ENCODE data around the gene DOCK11. TPM values are rescaled to one million over a fixed set of nuclear protein-coding genes. Genes with fewer than 3 reads are reported as not detected.

Gene DOCK11
- total and polyA plus RNA-seq, 9 of the 15 experiments (the other 6 are each of a cell fraction or from before 2014, with no cell fraction given) = 41.8 to 77.8 (median 50.9) TPM

- Histone ChIP-seq H3K4me2 (ENCODE audit: insufficient read depth, low read length) (no peak overlapping the region), H3K36me3 (ENCODE audit: control insufficient read depth, insufficient read depth, low read length) (peaks cover 63% of the 10 kb centered on the region; the same call in 2 of the 3 replicates), H3K4me1 (replicated peaks in 1 of 2; ENCODE audit: control insufficient read depth in 2 of 2, insufficient read depth in 2 of 2, low read length in 2 of 2) (no peaks in the 10 kb centered on the region), H3K27ac (ENCODE audit: extremely low read depth, low read depth, low read length) (no peak overlapping the region), H3K9ac (ENCODE audit: insufficient read depth in 1 of 2, low read depth in 2 of 2, low read length in 2 of 2) (no peak overlapping the region), H3K9me3 (replicated peaks; ENCODE audit: control insufficient read depth, insufficient read depth, low read depth, low read length) (no peaks in the 10 kb centered on the region), H3K79me2 (ENCODE audit: control insufficient read depth, insufficient read depth, low read length) (no peaks in the 10 kb centered on the region), H2AFZ (ENCODE audit: low read depth, low read length) (no peak overlapping the region), H3K9me1 (ENCODE audit: control insufficient read depth, insufficient read depth, low read length) (no peaks in the 10 kb centered on the region), H3K4me3 (no peak overlapping the region), H3K27me3 (ENCODE audit: control insufficient read depth in 2 of 2, insufficient read depth in 2 of 2, low read length in 2 of 2) (no peaks in the 10 kb centered on the region), H4K20me1 (replicated peaks; ENCODE audit: control insufficient read depth, insufficient read depth, low read length) (no peaks in the 10 kb centered on the region)
- POLR2A ChIA-PET = no interaction called here
- BruUV-seq (replicated peaks) = no TSS peak
- 81% methylated on average over 4 of the region's 4 CpGs for WGBS (ENCODE audit: insufficient coverage, low coverage, missing lambda C conversion rate)
- TF ChIP-seq MEF2D (tag; conservative IDR thresholded peaks at IDR 0.05; ENCODE audit: low read depth) (no peak), SAFB2 (IDR thresholded peaks at IDR 0.05; ENCODE audit: borderline replicate concordance, low read depth, low read length, severe bottlenecking) (no peak), CC2D1A (IDR thresholded peaks at IDR 0.05) (no peak), GABPB2 (CRISPR knock-in tag; conservative IDR thresholded peaks at IDR 0.05) (no peak), GMEB1 (CRISPR knock-in tag; IDR thresholded peaks at IDR 0.05) (no peak), ZNF274 (IDR thresholded peaks at IDR 0.05; ENCODE audit: borderline replicate concordance, low read depth, low read length) (no peak), XRCC4 (IDR thresholded peaks at IDR 0.05; ENCODE audit: extremely low read depth, insufficient read depth, insufficient read length) (no peak), ZNF644 (tag; IDR thresholded peaks at IDR 0.05; ENCODE audit: low read depth) (no peak), BCL6 (CRISPR knock-in tag; IDR thresholded peaks at IDR 0.05) (no peak), LARP7 (IDR thresholded peaks at IDR 0.05) (no peak), PML (IDR thresholded peaks at IDR 0.05; ENCODE audit: low read length) (no peak), CHAMP1 (IDR thresholded peaks at IDR 0.05) (no peak), KAT7 (CRISPR knock-in tag; IDR thresholded peaks at IDR 0.05; ENCODE audit: borderline replicate concordance) (no peak), CSDE1 (IDR thresholded peaks at IDR 0.05) (no peak), IRF9 (tag; IDR thresholded peaks at IDR 0.05) (no peak), SMARCC2 (IDR thresholded peaks at IDR 0.05; ENCODE audit: low read depth) (no peak), ZNF41 (CRISPR knock-in tag; conservative IDR thresholded peaks at IDR 0.05) (no peak), NR2F6 (CRISPR knock-in tag; IDR thresholded peaks at IDR 0.05) (no peak)
- CTCF ChIA-PET (ENCODE audit: low intra/inter-chr PET ratio) = no interaction called here
- intact Hi-C loops (cut with micrococcal nuclease) (no loop called here), in situ Hi-C loops (cut with MboI) (no loop called here)
- ATAC-seq (no peak), FAIRE-seq (no peak), DNase-seq (ENCODE audit: extremely low read depth in 1 of 4, low spot score in 3 of 4) (no peak)
Measured at GRCh38 chrX:118675326-118675965, 179.8 kb downstream of the DOCK11 start.
